ENCODE data around the gene BUD13.
"Not testable (repeated sequence)": the region's sequence is repeated elsewhere in the genome, so short reads cannot be mapped to it uniquely, and the experiment has no call there.

Gene BUD13

GRCh38 chr11:116772443-116773202 is at the start of gene BUD13:
Gene BUD13 (minus strand): TSS chr11:116772987. CDS start chr11:116772964, 23 bp downstream.
- peak; percentile 94 for DNase-seq

- no peak for DNase-seq
These were observed 49.8 kb upstream of the BUD13 start for GRCh38 chr11:116822575-116822974.

- no peak for DNase-seq
These were observed 48.5 kb upstream of the BUD13 start for GRCh38 chr11:116821050-116821918.

- no peak for DNase-seq
These were observed 46.3 kb upstream of the BUD13 start for GRCh38 chr11:116819049-116819448.

GRCh38 chr11:116814502-116814901 is 41.7 kb upstream of the BUD13 start:
- DNase-seq = no peak

GRCh38 chr11:116813781-116814471 is 41.1 kb upstream of the BUD13 start:
- no peak for DNase-seq

GRCh38 chr11:116813170-116813569 is 40.4 kb upstream of the BUD13 start:
- no peak for DNase-seq

GRCh38 chr11:116812109-116812508 is 39.3 kb upstream of the BUD13 start:
- no peak for DNase-seq

GRCh38 chr11:116811194-116811593 is 38.4 kb upstream of the BUD13 start:
- DNase-seq = no peak

- DNase-seq = no peak
These were observed 35.7 kb upstream of the BUD13 start for GRCh38 chr11:116808262-116809175.

- DNase-seq = no peak
These were observed 34.9 kb upstream of the BUD13 start for GRCh38 chr11:116807601-116808261.

- no peak for DNase-seq
These were observed 31.2 kb upstream of the BUD13 start for GRCh38 chr11:116804001-116804400.

GRCh38 chr11:116801662-116802061 is 28.9 kb upstream of the BUD13 start:
- not testable (repeated sequence) for DNase-seq

GRCh38 chr11:116800610-116801009 is 27.8 kb upstream of the BUD13 start:
- no peak for DNase-seq

GRCh38 chr11:116798368-116798767 is 25.6 kb upstream of the BUD13 start:
- DNase-seq = no peak

- no peak for DNase-seq
These were observed 25.0 kb upstream of the BUD13 start for GRCh38 chr11:116797816-116798215.

- DNase-seq = no peak
These were observed 23.8 kb upstream of the BUD13 start for GRCh38 chr11:116796548-116796947.

GRCh38 chr11:116794851-116795250 is 22.1 kb upstream of the BUD13 start:
- no peak for DNase-seq

- DNase-seq = no peak
These were observed 20.9 kb upstream of the BUD13 start for GRCh38 chr11:116793772-116794097.

- DNase-seq = no peak
These were observed 20.3 kb upstream of the BUD13 start for GRCh38 chr11:116792869-116793771.

Data from NCI-H510A treated with DMSO at 0.1 percent for 48 hours (cell line).